HG03196 (cell line): Measurements from ENCODE around the gene FAM156A.
"Not testable (repeated sequence)": the region's sequence is repeated elsewhere in the genome, so short reads cannot be mapped to it uniquely, and the experiment has no call there.

Source experiments
- ATAC-seq: cut with Tn5 transposase; IDR thresholded peaks from one replicate; pipeline ENCODE4 v1.9.1; 2021; ENCODE audit not compliant: unreplicated experiment

Gene FAM156A

GRCh38 chrX:52966993-52967738 lies 8.8 kb upstream of the FAM156A start:
- not testable (repeated sequence) for ATAC-seq

- peak; percentile 26 for ATAC-seq
Measured at GRCh38 chrX:52958961-52959360, 643 bp upstream of the FAM156A start.

- not testable (repeated sequence) for ATAC-seq
Measured at GRCh38 chrX:52949884-52950283, 8.4 kb downstream of the FAM156A start.

GRCh38 chrX:52949325-52949724 lies 9.0 kb downstream of the FAM156A start:
- not testable (repeated sequence) for ATAC-seq

GRCh38 chrX:52948265-52948664 lies 10.1 kb downstream of the FAM156A start:
- ATAC-seq, result not testable (repeated sequence)

- ATAC-seq, result not testable (repeated sequence)
Measured at GRCh38 chrX:52947501-52947900, 10.8 kb downstream of the FAM156A start.

GRCh38 chrX:52945838-52946494 lies 12.4 kb downstream of the FAM156A start:
- not testable (repeated sequence) for ATAC-seq

GRCh38 chrX:52941728-52942127 lies 16.6 kb downstream of the FAM156A start:
- ATAC-seq, result not testable (repeated sequence)

GRCh38 chrX:52940704-52941103 lies 17.6 kb downstream of the FAM156A start:
- not testable (repeated sequence) for ATAC-seq

GRCh38 chrX:52935470-52935784 lies 22.9 kb downstream of the FAM156A start:
- ATAC-seq, result peak; percentile 2

- ATAC-seq, result peak; percentile 92
Measured at GRCh38 chrX:52934704-52935469, 23.4 kb downstream of the FAM156A start.

GRCh38 chrX:52933976-52934703 lies 24.2 kb downstream of the FAM156A start:
- ATAC-seq, result peak; percentile 10

- ATAC-seq, result no peak
Measured at GRCh38 chrX:52933213-52933612, 25.1 kb downstream of the FAM156A start.

- ATAC-seq, result not testable (repeated sequence)
Measured at GRCh38 chrX:52930214-52930613, 28.1 kb downstream of the FAM156A start.

- ATAC-seq, result peak; percentile 45
Measured at GRCh38 chrX:52923781-52924241, 34.5 kb downstream of the FAM156A start.

- not testable (repeated sequence) for ATAC-seq
Measured at GRCh38 chrX:52914704-52915103, 43.6 kb downstream of the FAM156A start.

GRCh38 chrX:52913681-52914080 lies 44.6 kb downstream of the FAM156A start:
- ATAC-seq, result not testable (repeated sequence)

- ATAC-seq, result not testable (repeated sequence)
Measured at GRCh38 chrX:52909313-52909969, 48.9 kb downstream of the FAM156A start.

- ATAC-seq, result not testable (repeated sequence)
Measured at GRCh38 chrX:52907900-52908299, 50.4 kb downstream of the FAM156A start.

- not testable (repeated sequence) for ATAC-seq
Measured at GRCh38 chrX:52907137-52907536, 51.2 kb downstream of the FAM156A start.
